GM19240 (cell line): ENCODE measurements around the gene TSR3.
A peak's percentile ranks its signal among the peaks of the same experiment; 100 is the strongest.

ENCODE experiments used
- DNase-seq: peaks from one replicate; pipeline ENCODE4 v3.0.0; 2011; ENCODE audit warnings: low spot score; ENCODE audit not compliant: insufficient read length

Gene TSR3

DNA sequence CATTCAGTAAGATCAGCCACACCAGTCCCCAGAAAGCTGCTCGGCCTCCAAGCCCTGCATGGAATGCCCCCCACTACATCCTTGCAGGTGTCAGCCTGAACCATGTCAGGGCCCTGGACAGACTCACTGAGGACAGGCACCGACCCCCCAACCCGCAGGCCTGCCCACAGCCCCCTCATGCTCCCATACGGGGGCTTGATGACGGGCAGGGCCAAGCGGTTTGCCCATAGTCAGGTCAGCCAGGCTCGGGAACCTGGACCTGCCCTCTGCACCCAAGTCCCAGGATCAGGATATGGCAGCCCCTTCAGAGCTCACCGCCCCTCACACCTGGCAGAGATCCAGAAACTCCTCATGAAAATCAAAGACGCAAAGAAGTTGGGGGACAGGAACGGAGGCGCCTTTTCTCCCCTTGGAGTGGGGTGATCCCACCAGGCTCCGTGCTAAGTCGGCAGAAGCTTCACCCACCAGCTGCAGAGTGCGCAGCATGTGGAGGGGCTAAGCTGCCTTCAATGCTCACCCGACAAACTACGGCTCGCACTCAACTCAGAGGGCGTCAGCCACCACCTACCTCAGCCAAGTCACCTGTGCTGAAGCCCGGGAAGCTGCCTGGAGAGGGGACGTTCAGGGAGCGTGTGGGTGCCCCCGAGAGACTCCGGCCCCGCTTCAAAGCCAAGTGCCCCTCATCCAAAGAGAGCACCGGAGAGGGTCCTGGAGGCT is 26.6 kb upstream of the TSR3 start:
- no peak for DNase-seq

DNA sequence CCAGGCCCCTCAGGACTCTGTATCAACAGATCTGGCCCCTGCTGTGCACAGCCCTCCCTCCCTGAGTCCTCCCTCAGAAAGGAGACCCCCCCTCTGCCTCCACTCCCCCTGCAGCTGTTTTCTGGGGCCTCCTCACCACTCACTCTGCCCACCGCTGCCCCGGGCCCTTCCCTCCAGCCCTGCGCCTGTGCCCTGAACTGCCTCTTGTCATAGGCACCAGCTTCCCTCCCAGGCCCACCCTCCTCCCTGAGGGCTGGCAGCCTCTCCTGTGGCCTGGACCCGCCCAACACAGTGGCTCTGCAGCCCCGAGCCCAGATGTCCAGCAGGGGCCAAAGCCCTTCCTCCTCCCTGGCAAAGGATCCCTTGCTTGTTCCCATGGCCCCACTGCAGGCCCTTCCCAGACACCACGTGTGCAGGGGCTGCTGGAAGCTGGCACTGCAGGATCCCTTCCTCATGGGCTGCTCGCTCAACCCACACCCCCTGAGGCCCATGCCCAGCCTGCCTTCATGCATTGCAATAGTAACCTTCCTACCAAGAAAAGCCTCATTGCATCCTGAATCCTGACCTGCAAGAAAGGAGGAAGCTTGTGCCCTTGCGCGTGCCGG is 25.8 kb upstream of the TSR3 start:
- DNase-seq: no peak

DNA sequence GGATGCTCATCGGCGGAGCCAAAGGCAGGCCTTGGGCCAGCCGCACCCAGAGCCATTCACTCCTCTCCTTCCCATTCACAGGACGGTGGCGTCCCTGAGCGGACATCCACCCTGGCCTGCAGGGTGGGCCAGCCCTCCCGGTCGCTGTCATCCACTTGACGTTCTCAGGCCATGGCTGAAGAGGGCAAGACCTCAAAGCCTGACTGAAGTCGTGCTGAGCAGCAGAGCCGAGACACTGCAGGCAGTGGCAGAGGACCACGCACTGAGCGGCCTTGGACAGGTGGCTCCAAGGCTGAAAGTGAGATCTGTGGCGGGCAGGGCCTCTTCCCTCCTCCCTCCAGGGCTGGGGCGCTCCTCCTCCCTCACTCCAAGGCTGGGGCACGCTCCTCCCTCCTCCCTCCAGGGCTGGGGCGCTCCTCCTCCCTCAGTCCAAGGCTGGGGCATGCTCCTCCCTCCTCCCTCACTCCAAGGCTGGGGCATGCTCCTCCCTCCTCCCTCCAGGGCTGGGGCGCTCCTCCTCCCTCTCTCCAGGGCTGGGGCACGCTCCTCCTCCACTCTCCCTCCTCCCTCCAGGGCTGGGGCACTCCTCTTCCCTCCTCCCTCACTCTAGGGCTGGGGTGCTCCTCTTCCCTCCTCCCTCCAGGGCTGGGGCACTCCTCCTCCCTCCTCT is 24.2 kb upstream of the TSR3 start:
- DNase-seq: no peak

DNA sequence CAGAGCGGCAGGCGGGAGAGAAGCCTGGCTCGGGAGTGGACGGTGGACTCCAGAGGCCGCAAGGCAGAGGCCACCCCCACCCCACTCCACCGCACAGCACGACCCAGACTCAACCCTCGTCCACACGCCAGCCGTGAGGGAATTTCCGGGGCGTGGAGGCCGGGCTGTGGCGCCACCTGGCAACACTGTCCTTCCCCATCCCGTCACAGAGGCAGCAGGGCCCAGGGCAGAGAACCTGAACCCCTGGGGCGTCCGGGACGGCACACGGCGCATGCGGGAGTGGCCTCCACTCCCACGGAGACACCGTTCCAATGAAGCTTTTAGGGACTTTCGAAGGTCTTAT is 23.6 kb upstream of the TSR3 start:
- DNase-seq: no peak

DNA sequence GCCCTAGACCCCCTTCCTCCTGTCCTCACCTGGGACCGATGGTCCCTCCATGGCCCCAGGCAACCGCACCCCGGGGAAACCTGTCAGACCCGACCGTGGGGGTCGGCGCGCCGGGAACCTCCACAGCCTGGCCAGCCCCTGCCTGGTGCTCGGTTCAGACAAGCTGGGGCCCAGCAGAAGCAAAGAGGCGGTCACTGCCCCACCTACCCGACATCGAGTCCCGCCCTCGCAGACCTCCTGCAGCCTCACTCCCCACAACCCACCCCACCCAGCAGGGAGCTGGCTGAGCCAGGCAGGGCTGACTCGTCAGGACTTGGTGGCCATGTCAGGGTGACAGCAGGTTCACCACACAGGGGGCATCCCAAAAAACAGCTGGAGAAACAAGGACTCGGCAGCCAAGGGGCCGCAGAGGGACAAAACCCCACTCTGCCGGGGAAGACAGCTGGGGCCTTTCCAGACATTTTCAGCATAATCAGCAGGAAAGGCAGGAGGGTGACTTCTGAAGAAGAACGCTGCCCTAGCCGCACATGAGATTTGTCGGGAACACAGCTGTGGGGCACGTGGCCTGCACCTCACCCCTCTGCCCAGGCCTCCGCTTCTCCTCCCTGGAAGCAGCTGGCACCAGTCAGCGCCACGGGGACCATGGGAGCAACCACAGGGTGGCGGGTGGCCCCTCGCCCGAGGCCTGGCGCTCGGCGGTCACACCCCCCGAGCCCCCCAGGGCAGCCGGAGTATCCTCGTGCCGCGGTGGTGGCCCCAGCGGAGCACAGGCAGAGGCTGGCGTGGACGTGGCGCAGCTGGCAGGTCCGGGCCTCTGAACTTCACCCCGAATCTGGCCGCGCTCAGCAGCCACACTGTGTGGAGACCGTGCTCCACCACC is 23.0 kb upstream of the TSR3 start:
- DNase-seq: no peak

DNA sequence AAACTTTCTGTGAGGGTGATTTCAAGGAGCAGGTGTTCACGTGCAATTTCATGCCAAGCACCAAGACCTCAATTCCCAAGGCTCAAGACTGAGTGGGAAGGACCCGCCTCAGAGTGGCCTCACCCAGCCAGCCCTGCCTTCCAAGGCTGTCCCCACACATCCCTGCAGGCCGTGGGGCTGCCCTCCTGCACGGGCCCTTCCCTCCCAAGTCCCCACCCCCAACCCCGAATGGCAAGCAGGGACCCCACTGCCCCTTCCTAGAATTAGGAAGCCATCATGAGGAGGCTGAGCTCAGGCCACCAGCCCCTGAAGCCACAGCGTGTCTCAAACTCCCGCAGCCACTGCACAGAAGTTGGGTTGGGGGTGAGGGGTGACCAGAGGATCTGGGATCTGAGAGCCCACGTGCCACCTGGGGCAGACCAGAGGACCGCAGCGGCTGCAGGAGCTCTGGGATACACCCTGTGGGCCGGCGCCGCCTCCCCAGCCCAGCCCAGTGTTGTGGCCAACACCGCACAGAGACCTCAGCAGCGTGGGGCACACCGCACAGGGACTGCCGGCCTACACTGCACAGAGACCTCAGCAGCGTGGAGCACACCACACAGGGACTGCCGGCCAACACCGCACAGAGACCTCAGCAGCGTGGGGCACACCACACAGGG is 20.7 kb upstream of the TSR3 start:
- no peak for DNase-seq

DNA sequence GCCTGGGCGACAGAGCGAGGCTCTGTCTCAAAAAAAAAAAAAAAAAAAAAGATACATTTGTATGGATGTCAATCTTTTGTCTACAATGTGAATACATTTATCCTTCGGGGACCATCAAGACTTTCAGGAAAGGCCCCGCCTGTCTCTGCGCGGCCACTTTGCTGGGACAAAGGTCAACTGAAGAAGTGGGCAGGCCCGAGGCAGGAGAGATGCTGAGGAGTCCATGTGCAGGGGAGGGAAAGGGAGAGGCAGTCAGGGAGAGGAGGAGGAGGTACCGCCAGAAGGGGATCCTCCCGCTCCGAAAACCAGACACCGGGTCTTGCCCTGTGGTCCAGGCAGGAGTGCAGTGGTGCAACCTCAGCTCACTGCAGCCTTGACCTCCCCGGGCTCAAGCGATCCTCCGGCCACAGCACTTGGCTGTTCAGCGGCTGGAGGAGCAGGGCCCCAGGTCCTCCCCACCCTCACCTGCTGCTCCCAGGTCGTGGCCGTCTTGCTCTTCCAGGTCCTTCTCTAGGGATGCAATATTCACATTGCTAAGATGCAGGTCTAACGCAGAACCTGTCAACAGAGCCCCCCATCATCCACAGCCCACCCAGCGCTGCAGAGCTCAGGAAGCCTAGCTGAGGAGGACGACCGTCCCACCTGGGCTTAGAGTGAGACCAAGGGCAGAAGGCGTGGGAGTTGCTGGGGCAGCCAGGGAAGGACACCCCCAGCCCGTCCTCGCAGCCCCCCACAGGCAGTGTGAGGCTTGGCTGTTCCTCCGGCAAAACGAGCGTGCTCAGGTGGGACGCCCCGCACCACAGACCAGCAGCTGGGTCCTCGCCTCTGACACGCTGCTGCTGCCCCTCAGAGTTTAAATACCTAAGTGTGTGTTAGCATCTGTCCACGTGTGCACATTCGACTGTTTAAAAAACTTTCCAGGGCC is 19.6 kb upstream of the TSR3 start:
- no peak for DNase-seq

DNA sequence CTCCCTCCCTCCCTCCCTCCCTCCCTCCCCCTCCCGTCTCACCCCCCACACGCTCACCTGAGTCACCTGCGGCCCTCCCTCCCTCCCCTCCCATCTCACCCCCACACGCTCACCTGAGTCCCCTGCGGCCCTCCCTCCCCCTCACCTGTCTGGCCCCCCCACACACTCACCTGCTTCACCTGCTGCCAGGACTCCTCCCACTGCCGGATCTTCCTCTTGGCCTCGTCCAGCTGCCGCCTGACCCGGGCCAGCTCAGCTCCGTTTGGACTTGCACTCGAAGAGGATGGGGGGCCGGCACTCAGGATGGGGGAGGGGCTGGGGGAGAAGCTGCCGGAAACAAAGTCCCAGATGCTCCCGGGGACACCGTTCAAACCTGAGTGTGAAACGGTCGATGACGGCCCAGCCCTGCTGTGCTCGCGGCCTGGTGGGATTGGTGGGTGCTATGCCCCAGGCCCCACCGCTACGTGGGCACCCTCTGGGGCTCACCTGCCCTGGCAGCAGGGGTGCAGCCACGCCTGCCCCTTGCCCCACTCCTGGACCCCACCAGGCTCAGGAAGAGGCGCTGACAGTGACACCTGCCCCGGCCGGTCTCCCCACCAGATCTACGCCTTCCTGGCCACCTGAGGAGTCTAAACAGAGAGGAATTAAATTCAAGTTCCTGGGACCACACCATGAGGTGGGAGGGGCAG is 16.0 kb upstream of the TSR3 start:
- no peak for DNase-seq

DNA sequence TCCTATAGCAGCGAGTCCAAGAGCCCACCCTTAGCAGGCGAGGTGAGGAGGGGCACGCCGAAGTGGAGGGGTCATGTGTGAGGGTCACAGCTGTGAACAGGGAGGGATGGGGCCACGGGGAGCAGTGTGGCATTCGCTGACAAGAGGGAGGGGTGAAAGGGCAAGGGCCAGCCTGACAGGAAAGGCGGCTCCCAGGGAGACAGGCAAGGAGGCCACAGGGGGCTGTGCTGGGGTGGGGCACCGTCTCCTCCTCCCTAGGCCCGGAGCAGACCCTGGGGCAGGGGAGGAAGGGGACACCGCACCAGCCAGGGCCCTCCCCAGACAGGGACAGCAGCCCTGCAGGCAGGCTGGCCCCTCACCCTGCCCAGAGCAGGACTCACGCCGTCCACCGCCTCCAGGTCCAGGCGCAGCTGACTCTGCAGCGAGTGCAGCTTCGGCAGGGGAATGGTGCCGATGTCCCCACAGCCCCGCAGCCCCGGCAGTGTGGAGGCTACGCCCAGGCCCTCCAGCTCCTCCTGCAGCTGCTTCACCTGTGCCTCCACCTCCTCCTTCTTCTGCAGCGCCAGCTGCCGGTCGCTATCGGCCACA is 15.1 kb upstream of the TSR3 start:
- no peak for DNase-seq

DNA sequence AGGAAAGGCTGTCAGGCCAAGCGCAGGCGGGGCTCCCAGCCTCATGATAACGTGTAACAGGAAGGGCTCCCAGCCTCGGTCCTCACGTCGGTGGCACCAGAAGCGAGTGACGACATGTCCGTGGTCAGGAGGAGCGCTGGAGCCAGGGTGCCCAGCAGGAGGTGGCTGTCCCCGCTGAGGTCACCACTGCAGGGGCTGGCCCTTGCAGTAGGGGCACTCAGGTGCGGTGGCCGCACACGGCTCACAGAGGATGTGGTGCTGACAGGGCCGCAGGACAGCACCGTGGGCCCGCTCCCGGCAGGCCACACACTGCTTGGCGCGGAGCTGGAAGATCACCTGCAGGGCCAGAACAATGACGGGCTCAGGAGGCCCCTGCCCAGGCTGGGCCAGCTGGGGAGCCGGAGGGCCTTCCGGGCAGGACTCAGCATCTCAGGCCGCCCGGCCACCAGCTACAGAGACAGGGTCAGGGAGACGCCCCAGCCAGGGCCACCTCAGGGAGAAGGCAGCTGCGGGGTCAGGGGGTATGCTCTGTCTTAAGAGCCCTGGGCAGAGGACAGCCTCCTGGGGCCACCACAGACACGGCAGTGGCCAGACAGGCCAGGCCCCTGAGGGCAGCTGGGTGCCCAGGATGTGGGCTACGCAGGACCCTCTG is 14.5 kb upstream of the TSR3 start:
- no peak for DNase-seq

DNA sequence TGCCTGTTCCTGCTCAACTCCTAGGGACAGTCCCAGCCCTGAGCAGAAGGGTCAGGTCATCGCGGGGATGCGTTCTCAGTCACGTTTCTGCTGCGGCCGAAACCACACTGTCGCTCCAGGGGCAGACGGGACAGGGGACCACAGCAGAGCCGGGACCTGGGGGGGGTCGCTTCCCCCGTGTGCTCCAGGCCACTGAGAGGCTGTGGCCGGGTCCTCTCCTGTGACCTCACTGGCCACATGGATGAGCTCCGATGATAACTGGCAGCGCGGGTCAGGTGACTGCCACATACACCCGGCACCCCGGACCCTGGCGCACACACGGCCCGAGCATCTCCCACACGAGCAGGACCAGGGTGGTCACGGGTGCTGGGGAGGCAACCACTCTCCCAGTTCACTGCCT is 12.8 kb upstream of the TSR3 start:
- no peak for DNase-seq

DNA sequence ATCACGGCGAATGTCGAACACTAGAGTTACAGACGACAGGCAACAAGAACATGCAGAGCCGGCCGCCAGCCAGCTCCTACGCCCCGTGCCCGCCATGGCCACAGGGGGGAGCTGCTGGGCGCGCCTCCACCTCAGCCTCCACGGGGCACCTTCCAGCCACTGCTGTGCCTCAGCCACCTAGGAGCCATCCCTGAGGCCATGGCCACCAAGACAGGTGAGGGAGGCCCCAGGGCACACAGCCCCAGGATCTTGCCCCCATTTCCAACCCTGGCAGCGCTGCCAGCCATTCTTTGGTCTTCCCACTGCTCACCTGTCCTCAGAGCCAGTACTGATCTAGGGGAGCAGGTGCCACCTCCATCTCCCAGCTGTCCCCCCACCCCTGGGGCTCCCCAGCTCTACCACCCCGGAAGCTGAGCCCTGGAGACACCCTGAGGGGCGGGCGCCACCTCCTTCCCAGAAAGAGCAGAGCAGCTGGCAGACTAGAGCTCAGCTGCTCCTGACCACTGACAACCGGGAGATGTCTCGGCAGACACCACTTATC is 11.9 kb upstream of the TSR3 start:
- peak; percentile 86 for DNase-seq

DNA sequence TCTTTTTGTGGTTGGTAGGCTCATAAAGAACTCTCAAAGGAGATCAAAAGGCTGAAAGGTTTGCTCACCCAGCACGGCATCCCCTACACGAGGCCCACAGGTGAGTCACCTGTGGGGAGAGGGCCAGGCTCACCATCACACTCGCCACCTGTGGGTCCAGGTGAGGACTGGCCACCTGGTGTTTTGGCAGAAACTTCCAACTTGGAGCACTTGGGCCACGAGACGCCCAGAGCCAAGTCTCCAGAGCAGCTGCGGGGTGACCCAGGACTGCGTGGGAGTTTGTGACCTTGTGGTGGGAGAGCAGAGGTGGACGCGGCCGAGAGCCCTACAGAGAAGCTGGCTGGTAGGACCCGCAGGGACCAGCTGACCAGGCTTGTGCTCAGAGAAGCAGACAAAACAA is 11.1 kb upstream of the TSR3 start:
- DNase-seq: no peak

DNA sequence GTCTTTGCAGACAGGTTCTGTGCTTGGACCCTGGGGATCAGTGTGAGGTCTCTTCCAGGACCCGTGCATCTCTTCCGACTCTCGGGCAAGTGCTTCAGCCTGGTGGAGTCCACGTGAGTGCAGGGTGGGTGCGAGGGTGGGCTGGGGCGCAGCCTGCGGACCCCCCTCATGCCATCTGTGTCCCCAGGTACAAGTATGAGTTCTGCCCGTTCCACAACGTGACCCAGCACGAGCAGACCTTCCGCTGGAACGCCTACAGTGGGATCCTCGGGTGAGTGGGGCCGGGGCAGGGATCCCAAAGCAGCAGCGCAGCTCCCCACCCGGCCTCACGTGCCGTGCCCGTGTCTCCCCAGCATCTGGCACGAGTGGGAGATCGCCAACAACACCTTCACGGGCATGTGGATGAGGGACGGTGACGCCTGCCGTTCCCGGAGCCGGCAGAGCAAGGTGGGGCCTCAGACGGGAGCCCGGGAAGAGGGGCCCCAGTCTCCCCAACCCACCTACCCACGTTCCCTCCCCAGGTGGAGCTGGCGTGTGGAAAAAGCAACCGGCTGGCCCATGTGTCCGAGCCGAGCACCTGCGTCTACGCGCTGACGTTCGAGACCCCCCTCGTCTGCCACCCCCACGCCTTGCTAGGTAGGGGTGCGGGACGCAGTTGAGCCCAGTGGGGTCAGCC is 10.1 kb upstream of the TSR3 start:
- no peak for DNase-seq

DNA sequence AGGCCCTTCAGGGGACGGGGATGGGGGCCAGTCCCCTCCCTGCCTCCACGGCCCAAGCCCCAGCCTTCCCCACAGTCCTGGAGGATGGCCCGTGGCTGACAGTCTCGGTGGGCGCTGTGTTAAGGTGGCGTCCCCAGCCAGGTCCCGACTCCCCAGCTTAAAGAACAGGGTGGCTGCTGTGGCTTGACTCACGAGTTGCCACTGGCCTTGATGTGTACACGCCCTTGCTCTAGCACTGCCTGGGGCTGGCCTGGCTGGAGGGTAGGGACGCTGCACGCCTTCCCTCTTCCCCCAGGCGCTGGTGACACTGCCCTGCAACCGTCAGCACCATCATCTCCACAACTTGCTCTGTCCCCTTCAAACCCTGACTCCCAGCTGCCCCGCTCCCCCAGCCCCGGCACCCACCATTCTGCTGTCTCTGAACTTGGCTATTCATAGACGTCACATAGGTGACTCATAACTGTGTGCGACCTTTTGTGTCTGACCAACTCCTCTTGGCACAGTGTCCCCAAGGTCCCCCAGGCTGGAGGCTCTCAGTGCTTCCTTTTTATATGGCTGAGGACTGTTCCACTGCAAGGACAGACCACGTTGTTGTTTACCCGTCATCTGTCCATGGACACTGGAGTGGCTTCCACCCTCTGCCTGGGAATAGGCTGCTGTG is 6.4 kb upstream of the TSR3 start:
- DNase-seq: no peak

DNA sequence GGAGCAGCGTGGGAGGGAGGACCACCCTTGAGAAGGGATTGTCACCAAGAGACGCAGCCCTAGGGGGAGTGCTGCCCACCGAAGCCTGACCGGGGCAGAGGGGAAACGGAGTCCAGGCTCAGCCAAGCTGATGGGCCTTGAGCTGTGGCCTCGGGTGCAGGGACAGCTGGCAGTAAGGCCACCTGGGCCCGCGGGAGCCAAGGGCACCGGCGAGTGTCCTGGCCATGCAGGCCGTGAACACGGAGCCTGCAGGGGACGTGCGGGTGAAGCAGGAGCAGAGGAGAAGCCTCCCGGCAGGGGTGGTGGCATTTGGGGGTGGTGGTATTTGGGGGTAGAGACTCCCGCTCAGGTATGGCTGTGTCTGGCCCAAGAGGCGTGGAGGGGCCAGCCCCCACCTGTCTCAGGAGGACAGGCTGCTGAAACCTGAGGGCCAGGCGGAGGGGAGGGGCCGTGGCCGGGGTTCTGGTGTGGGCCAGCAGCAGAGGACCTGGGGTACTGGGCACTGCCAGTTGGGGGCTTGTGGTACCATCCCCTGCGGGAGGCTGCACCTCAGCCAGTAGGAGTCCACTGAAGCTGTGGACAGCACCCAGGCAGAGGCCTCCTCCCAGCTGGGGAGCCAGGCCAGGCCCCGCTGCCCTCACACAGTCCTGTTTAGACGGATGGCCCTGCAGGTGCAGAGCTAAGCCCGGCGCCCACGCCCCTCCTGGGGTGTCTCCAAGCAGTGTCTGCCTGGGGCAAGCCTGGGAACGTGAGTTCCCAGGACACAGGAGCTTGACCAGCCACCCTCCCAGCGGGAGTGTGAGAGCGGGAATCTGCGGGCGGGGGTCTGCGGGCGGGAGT is 4.6 kb upstream of the TSR3 start:
- no peak for DNase-seq

DNA sequence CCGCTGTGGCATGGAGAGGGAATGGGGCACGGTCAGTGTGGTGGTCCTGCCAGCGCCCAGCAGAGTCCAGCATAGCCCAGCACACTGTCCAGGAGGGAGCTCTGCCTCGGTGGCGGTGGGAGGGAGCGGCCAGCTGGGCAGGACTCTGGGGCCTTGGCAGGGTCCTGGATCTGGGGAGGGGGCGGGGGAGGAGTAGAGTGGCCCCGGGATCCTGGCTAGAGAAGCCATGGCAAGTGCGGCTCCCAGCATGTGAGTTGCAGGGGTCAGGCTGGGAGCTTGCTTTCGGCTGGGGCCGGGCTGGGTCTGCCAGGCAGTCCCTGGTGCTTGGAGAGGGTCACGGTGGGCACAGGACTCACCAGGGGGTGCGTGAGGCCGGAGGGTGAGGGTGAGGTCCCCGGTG is 3.9 kb upstream of the TSR3 start:
- DNase-seq: no peak
